NOMO-1 (cell line): Measurements from ENCODE around the gene HDAC8.
"Not testable (repeated sequence)": the region's sequence is repeated elsewhere in the genome, so short reads cannot be mapped to it uniquely, and the experiment has no call there.

Experiments used
- DNase-seq, 2 experiments: peaks; one replicate each; lab custom pipeline; 2025; ENCODE audit not compliant: unreplicated experiment in 2 of 2; lab: John Stamatoyannopoulos, UW

The HDAC8 gene

GRCh38 chrX:72572248-72573157 lies at the start of gene HDAC8:
HDAC8 (minus strand) TSS chrX:72572843; CDS start chrX:72572761, 82 bp downstream.
- DNase-seq, result peak; percentile 39 to 70

DNA sequence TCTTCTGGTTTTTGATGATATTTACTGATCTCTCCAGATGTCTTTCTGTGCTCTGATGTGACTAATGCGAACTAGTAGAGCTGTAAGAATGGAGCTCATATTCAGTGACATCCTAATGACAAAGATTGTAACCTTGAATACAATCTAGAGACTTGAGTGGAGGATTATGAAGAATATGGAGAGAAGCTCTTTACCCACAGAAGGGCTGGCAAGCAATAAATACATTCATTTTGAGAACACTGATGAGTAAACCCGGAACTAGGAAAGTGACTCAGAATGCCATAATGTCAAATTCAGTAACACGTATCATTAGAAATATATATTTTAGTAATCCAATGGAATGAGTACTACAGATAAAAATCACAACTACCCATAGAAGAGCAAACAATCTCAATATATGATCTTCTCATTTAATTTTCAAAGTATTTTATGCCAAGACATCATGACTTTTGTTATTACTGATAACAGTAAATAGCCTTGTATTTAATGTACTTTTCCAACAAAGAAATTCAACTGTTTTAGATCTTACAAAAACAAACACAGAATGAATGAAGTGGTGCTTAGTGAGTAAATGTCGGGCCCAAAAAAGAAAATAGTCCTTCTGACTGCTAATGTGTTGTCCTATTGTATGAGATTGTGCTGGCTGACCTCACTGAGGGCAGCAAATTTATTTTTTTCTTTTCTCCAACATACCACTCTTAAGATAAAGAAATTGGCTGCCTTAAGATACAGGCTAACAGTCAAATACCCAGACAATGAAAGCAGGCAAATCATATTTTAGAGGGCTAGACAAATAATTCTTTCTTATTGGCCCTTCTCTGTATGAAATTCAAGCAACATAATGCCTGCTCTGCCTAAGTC lies 49.2 kb upstream of the HDAC8 start:
- DNase-seq, result no peak

GRCh38 chrX:72621163-72621562 lies 48.5 kb upstream of the HDAC8 start:
- no peak for DNase-seq

GRCh38 chrX:72620550-72621145 lies 48.0 kb upstream of the HDAC8 start:
- DNase-seq, result peak; percentile 16 to 23

GRCh38 chrX:72609313-72609712 lies 36.7 kb upstream of the HDAC8 start:
- DNase-seq, result no peak

GRCh38 chrX:72604705-72605104 lies 32.1 kb upstream of the HDAC8 start:
- DNase-seq, result no peak

- DNase-seq, result peak in 1 of 2 experiments; percentile 40
These were observed 31.5 kb upstream of the HDAC8 start for GRCh38 chrX:72604112-72604511.

- DNase-seq, result not testable (repeated sequence)
These were observed 18.4 kb upstream of the HDAC8 start for GRCh38 chrX:72591038-72591437.

DNA sequence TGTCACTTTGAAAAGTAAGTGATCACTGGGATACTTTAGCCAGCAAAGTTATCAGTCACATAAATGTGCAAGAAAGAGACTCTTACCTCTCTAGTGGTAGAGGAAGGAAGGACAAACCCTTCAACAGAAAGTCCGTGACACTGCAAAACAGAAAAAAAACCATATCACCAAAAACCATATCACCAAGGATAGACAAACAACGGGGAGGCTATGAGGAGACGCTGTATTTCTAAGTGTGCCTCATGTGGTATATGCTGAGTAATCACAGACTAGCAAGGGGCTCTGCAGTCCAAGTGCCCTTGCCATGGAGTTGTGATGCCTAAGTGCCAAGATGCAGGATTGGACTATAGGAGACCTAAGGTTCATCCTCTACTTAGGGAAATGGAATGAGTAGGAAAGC lies 11.5 kb upstream of the HDAC8 start:
- DNase-seq, result no peak

DNA sequence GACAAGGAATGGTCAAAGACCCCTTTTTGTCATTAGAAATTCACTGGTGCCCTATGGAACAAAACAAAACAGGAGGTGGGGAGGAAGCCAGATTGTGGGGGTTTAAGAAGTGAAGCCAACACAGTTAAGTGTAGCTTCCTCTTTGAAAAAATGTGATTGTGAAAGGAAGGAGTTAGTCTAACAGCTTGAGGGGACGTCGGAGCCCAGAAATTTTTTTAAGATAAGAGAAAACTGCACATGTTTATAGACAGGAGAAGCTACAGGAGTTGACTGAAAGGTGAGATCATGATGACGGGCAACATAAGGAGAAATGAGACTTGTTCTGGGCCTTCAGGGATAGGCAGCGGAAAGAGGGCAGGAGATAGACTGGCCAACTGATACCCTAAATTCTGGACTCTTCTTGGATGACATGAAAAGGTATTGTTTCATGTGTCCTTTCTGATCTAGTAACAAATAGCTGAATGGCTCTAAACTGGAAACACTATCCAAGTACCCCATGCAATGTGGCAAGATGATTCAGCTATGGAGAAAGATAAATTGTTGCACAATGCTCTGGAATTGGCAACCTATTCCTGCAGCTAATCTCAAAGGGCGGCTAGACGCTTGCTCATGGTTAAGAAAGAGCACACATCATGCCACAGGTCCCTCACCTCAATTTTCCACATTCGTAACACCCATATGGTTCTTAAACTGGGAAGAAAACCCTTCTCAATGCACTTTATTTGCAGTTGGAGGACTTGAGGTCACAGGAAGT lies 3.7 kb upstream of the HDAC8 start:
- DNase-seq, result peak; percentile 24 to 31

DNA sequence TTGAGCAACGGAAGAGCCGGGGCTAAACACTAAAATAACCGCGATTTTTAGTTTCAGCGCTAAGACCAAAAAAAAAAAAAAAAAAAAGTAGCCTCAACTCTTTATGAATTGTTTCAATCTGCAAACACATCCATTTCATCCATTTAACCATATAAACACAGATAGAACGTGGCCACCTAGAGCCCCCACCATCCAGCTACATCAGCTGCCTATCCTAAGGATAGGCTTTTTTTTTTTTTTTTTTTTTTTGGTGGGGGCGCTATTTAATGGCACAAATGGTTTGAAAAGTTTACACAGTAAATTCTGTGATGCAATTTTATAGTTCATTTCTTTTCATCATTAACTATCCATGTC lies 492 bp upstream of the HDAC8 start:
- DNase-seq, result no peak

GRCh38 chrX:72569786-72570185 lies 2.9 kb downstream of the HDAC8 start:
- DNase-seq, result no peak

GRCh38 chrX:72568406-72569092 lies 4.1 kb downstream of the HDAC8 start:
- no peak for DNase-seq

- DNase-seq, result no peak
These were observed 6.2 kb downstream of the HDAC8 start for GRCh38 chrX:72566448-72566847.

DNA sequence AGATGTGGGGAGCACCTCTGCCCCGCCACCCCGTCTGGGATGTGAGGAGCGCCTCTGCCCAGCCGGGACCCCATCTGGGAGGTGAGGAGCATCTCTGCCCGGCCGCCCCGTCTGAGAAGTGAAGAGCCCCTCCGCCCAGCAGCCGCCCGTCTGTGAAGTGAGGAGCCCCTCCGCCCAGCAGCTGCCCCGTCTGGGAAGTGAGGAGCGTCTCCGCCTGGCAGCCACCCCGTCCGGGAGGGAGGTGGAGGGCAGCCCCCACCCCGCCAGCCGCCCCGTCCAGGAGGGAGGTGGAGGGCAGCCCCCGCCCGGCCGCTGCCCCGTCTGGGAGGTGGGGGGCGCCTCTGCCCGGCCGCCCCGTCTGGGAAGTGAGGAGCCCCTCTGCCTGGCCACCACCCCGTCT lies 13.0 kb downstream of the HDAC8 start:
- DNase-seq, result not testable (repeated sequence)

DNA sequence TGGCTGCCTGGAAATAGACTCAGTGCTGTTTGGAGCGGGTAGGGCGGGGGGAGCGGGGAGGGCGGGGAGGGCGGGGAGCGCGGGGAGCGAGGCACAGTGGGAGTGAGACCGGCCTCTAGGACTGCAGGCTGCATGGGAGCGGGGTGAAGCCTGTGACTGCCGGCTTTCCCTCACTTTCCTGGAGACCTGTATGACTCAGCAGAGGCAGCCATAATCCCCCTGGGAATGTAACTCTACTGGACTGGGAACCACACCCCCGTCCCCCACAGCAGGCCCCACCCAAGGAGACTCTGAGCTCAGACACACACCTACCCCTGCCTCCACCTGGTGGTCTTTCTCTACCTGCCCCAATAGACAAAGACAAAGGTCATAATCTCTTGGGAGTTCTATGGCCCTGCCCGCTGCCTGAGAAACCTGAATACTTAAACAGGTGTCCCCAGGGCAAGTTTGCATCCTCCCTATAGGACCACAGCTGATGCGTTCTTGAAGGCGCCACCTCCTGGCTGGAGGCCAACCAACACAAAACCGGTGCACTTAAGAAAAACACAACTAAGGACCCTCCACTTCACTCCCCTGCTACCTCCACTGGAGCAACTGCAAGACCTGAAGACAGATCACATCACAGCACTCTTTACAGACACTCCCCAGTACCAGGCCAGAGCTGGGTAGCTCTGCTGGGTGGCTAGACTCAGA lies 18.0 kb downstream of the HDAC8 start:
- DNase-seq, result no peak

GRCh38 chrX:72552443-72552842 lies 20.2 kb downstream of the HDAC8 start:
- DNase-seq, result not testable (repeated sequence)

GRCh38 chrX:72545990-72546389 lies 26.7 kb downstream of the HDAC8 start:
- no peak for DNase-seq

DNA sequence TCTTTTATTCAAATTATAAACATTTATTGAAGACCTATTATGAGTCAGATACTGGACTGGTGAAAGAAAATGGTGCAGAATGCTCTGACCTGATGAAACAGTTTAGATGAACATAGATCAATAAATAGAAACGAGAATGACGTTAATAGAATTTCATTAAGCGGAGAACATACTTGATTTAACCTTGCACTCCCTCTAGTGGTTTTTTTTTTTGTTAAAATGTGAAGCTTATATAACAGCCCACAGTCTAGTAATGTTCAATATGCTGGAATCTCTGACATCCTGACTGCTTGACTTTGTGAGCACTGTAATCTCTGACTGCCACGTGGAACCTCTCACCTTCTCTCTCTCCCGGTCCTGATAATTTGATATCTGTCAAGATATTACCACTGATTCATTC lies 32.3 kb downstream of the HDAC8 start:
- peak in 1 of 2 experiments; percentile 19 for DNase-seq
